ENCODE data around the gene SLC39A12.

DNA sequence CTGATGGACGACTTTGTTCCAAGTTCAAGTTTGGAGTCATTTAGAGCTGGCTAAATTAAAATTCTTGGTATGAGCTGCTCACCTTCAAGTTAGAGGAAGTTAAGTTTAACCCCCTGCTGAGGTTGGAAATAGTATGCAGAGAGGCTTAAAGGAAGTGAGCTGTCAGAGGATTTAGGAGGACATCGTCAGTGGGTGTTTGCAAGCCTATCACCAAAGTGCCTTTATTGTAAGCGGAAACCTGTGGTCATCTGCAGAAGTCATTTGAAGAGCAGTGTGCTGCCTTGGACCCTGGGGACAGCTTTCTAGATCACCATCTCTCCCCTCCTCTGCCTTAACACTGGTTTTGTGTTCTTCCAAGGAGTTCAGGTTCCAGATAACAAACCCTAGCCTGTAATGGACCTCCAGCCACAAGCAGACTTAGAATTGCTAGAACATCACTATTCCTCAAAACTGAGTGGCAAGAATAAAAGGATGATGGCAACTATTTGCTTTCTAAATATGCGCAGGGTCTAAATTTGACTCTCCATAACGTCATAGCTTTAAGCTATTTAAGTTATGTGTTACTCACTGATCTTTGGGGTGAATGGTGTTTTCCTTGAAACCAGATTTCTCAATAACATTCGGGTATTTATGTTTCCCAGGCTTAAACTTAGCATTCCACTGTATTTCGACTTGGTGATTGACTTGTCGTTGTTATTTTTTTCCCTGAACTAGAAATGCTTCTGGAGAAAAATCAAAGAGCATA, 93.4 kb downstream of the SLC39A12 start:
- TF ChIP-seq, protein P1, sequence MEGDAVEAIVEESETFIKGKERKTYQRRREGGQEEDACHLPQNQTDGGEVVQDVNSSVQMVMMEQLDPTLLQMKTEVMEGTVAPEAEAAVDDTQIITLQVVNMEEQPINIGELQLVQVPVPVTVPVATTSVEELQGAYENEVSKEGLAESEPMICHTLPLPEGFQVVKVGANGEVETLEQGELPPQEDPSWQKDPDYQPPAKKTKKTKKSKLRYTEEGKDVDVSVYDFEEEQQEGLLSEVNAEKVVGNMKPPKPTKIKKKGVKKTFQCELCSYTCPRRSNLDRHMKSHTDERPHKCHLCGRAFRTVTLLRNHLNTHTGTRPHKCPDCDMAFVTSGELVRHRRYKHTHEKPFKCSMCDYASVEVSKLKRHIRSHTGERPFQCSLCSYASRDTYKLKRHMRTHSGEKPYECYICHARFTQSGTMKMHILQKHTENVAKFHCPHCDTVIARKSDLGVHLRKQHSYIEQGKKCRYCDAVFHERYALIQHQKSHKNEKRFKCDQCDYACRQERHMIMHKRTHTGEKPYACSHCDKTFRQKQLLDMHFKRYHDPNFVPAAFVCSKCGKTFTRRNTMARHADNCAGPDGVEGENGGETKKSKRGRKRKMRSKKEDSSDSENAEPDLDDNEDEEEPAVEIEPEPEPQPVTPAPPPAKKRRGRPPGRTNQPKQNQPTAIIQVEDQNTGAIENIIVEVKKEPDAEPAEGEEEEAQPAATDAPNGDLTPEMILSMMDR (IDR thresholded peaks at IDR 0.05), result no peak
- no peak for TF ChIP-seq POLR2A (IDR thresholded peaks at IDR 0.05)

All from esophagus squamous epithelium (tissue), 4 donors.